GM19372 (cell line): ENCODE data around the gene DLG2.
"Not testable (repeated sequence)": the region's sequence is repeated elsewhere in the genome, so short reads cannot be mapped to it uniquely, and the experiment has no call there.

ENCODE experiments used
- ATAC-seq: cut with Tn5 transposase; IDR thresholded peaks from one replicate; pipeline ENCODE4 v1.9.1; 2021; ENCODE audit warnings: mild to moderate bottlenecking, low read depth, moderate library complexity; ENCODE audit not compliant: unreplicated experiment

DLG2 gene

GRCh38 chr11:85062659-85063058 lies 564.5 kb downstream of the DLG2 start:
- peak; percentile 99 for ATAC-seq

GRCh38 chr11:85052636-85053035 lies 574.5 kb downstream of the DLG2 start:
- no peak for ATAC-seq

GRCh38 chr11:85048801-85049200 lies 578.3 kb downstream of the DLG2 start:
- ATAC-seq = no peak

- ATAC-seq = no peak
These were observed 581.4 kb downstream of the DLG2 start for GRCh38 chr11:85045716-85046115.

- ATAC-seq = no peak
These were observed 582.2 kb downstream of the DLG2 start for GRCh38 chr11:85044911-85045310.

- ATAC-seq = no peak
These were observed 584.8 kb downstream of the DLG2 start for GRCh38 chr11:85042361-85042760.

GRCh38 chr11:85040166-85040565 lies 587.0 kb downstream of the DLG2 start:
- ATAC-seq = no peak

- no peak for ATAC-seq
These were observed 597.2 kb downstream of the DLG2 start for GRCh38 chr11:85029964-85030363.

GRCh38 chr11:85028329-85029101 lies 598.6 kb downstream of the DLG2 start:
- ATAC-seq = no peak

GRCh38 chr11:85027346-85027745 lies 599.8 kb downstream of the DLG2 start:
- ATAC-seq = no peak

- ATAC-seq = no peak
These were observed 606.1 kb downstream of the DLG2 start for GRCh38 chr11:85021058-85021457.

- ATAC-seq = no peak
These were observed 633.8 kb downstream of the DLG2 start for GRCh38 chr11:84993386-84993785.

GRCh38 chr11:84990141-84990540 lies 637.0 kb downstream of the DLG2 start:
- no peak for ATAC-seq

GRCh38 chr11:84987686-84988187 lies 639.4 kb downstream of the DLG2 start:
- ATAC-seq = not testable (repeated sequence)

- no peak for ATAC-seq
These were observed 645.8 kb downstream of the DLG2 start for GRCh38 chr11:84981301-84981700.

- ATAC-seq = no peak
These were observed 658.0 kb downstream of the DLG2 start for GRCh38 chr11:84969103-84969502.

GRCh38 chr11:84965484-84965883 lies 661.7 kb downstream of the DLG2 start:
- no peak for ATAC-seq

- no peak for ATAC-seq
These were observed 663.9 kb downstream of the DLG2 start for GRCh38 chr11:84963240-84963639.

GRCh38 chr11:84962018-84962417 lies 665.1 kb downstream of the DLG2 start:
- no peak for ATAC-seq

GRCh38 chr11:84958295-84958694 lies 668.8 kb downstream of the DLG2 start:
- ATAC-seq = no peak

GRCh38 chr11:84950569-84951270 lies 676.4 kb downstream of the DLG2 start:
- no peak for ATAC-seq
